Measurements from ENCODE around the gene TGFB1.

DNA sequence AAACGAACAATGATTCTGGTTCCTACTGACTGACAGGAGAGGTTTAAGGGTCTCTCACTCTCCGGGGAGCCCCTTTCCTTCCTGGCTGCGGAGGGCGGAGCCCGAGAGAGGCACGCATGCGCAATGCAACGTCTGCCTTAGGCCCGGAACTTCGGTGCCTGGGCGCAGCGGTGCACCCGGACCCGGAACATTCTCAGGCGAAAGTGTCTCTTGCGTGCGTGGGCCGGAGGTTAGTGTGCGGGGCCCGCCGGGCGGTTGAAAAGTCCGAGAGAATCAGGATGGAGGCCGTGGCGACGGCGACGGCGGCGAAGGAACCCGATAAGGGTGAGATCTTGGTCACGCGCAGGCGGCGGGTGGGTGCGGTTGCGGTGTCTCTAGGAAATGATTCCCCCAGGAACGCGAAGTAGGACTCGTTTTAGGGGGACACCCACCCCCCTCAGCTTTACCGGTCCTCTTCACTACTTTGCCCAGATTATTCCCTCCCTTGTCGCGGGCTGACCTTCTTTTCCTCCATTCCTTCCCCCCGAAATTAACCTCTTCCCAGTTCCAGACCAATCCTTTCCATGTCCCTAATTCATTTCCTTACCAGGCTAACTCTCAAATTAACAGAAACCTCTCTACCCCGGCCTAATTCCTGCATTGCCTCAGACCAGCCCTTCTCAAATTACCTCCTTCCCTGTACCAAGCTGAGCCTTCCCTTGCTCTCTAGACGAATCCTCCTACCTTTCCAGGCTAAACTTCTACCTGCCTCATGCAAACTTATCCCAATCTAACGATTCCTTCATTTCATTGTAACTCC lies 43.5 kb downstream of the TGFB1 start, which contains the start of gene CCDC97:
- TF ChIP-seq POLR2A (IDR thresholded peaks at IDR 0.05; ENCODE audit: low read length) (peak; percentile 84), GATA1 (IDR thresholded peaks at IDR 0.05; ENCODE audit: low read depth, low read length) (no peak)
